LNCAP (cell line): ENCODE data around the gene ARTN.

Experiments used
- CTCF ChIP-seq: fragments of 450-650 bp; IDR thresholded peaks from 2 replicates; pipeline ENCODE4 v1.5.1; 2017; ENCODE audit warnings: mild to moderate bottlenecking

ARTN gene

GRCh38 chr1:43930168-43930948 is 3.2 kb upstream of the ARTN start:
- peak; percentile 65 for TF ChIP-seq CTCF

- no peak for TF ChIP-seq CTCF
Observed at GRCh38 chr1:43930949-43931275, 2.7 kb upstream of the ARTN start.

GRCh38 chr1:43931711-43932660 is 1.6 kb upstream of the ARTN start:
- no peak for TF ChIP-seq CTCF

GRCh38 chr1:43932786-43933385 is 715 bp upstream of the ARTN start:
- TF ChIP-seq CTCF = no peak

GRCh38 chr1:43934101-43934985 is 742 bp downstream of the ARTN start:
- TF ChIP-seq CTCF = peak; percentile 89

GRCh38 chr1:43934986-43935324 is 1.4 kb downstream of the ARTN start:
- TF ChIP-seq CTCF = no peak; the same call in 1 of the 2 replicates
